ENCODE data around the gene UBE3C. TPM values are rescaled to one million over a fixed set of nuclear protein-coding genes. Genes with fewer than 3 reads are reported as not detected.

The UBE3C gene
- total RNA-seq, 1 experiment from 2014 or later, result 87.6 TPM

DNA sequence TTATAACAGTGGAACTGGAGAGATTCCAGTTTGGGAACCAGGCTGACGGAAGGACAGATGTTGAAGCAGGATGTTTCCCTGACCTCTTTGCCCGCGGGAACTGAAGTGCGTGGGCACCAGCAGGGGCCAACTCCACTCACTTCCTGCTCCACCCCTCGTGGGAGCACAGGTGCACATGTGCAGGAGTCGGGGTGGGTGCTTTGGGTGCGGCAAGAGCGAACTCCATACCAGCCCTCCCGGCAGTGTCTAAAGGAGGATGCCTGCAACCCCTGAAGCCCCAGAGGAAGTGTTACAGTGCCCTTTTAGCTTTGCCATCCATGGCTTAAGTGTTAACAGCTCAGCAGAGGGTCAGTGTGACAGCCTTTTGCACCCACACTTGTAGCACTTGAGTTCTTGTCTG, 27.4 kb upstream of the UBE3C start:
- no peaks in the 10 kb centered on the region for H3K36me3 ChIP-seq (ENCODE audit: control insufficient read depth, insufficient read depth, low read length)
- ChIA-PET POLR2A (no interaction called here), CTCF (no interaction called here)
- H3K27me3 ChIP-seq (ENCODE audit: control insufficient read depth, insufficient read depth, low read length), result no peaks in the 10 kb centered on the region
- BruUV-seq (replicated peaks), result no TSS peak
- H3K4me1 ChIP-seq (ENCODE audit: control insufficient read depth, insufficient read depth, low read length), result no peaks in the 10 kb centered on the region
- H3K4me3 ChIP-seq (ENCODE audit: low read depth in 2 of 2, low read length in 2 of 2), result no peak overlapping the region
- H3K27ac ChIP-seq (ENCODE audit: low read length), result no peak overlapping the region
- TF ChIP-seq TCF7L2 (IDR thresholded peaks at IDR 0.05; ENCODE audit: low read depth, low read length) (no peak), POLR2AphosphoS5 (IDR thresholded peaks at IDR 0.05; ENCODE audit: low read depth, low read length) (no peak), SIN3A (IDR thresholded peaks at IDR 0.05; ENCODE audit: borderline replicate concordance, insufficient read depth, low read depth, low read length) (no peak)
- TF ChIP-seq, protein P1, sequence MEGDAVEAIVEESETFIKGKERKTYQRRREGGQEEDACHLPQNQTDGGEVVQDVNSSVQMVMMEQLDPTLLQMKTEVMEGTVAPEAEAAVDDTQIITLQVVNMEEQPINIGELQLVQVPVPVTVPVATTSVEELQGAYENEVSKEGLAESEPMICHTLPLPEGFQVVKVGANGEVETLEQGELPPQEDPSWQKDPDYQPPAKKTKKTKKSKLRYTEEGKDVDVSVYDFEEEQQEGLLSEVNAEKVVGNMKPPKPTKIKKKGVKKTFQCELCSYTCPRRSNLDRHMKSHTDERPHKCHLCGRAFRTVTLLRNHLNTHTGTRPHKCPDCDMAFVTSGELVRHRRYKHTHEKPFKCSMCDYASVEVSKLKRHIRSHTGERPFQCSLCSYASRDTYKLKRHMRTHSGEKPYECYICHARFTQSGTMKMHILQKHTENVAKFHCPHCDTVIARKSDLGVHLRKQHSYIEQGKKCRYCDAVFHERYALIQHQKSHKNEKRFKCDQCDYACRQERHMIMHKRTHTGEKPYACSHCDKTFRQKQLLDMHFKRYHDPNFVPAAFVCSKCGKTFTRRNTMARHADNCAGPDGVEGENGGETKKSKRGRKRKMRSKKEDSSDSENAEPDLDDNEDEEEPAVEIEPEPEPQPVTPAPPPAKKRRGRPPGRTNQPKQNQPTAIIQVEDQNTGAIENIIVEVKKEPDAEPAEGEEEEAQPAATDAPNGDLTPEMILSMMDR (IDR thresholded peaks at IDR 0.05), result no peak
- TF ChIP-seq, protein P2, sequence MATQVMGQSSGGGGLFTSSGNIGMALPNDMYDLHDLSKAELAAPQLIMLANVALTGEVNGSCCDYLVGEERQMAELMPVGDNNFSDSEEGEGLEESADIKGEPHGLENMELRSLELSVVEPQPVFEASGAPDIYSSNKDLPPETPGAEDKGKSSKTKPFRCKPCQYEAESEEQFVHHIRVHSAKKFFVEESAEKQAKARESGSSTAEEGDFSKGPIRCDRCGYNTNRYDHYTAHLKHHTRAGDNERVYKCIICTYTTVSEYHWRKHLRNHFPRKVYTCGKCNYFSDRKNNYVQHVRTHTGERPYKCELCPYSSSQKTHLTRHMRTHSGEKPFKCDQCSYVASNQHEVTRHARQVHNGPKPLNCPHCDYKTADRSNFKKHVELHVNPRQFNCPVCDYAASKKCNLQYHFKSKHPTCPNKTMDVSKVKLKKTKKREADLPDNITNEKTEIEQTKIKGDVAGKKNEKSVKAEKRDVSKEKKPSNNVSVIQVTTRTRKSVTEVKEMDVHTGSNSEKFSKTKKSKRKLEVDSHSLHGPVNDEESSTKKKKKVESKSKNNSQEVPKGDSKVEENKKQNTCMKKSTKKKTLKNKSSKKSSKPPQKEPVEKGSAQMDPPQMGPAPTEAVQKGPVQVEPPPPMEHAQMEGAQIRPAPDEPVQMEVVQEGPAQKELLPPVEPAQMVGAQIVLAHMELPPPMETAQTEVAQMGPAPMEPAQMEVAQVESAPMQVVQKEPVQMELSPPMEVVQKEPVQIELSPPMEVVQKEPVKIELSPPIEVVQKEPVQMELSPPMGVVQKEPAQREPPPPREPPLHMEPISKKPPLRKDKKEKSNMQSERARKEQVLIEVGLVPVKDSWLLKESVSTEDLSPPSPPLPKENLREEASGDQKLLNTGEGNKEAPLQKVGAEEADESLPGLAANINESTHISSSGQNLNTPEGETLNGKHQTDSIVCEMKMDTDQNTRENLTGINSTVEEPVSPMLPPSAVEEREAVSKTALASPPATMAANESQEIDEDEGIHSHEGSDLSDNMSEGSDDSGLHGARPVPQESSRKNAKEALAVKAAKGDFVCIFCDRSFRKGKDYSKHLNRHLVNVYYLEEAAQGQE (IDR thresholded peaks at IDR 0.05; ENCODE audit: insufficient read depth in 1 of 2, low read depth in 2 of 2, low read length in 1 of 2), result no peak
- H3K9me3 ChIP-seq (ENCODE audit: control insufficient read depth, insufficient read depth, low read depth, low read length), result no peaks in the 10 kb centered on the region; the same call in 1 of the 2 replicates
- DNase-seq (ENCODE audit: low read depth, low spot score), result no peak
- intact Hi-C loops (cut with micrococcal nuclease; ENCODE audit: unreplicated experiment), result no loop called here
- in situ Hi-C loops (cut with HindIII; ENCODE audit: low pct_unique_long_range_greater_than_20kb, low sequenced_read_pairs), result no loop called here
- ATAC-seq, result no peak

DNA sequence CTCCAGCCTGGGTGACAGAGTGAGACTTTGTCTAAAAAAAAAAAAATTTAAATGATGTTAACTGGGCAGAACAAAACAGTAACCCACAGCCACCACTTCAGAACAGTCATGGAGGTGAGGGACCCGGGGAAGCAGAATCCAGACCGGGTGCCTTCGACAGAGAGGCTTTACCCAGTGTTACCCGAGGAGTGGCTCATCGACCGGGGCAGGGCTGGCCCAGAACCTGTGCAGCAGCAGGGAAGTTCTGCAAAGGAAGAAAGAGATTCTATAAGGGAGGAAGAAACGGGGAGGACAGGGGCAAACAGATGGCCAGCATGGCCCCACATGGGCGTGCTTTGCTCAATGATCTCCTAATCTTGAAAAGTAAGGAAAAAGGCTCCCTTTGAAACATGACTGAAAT, 26.0 kb upstream of the UBE3C start:
- POLR2A ChIA-PET, result no interaction called here
- H3K36me3 ChIP-seq (ENCODE audit: control insufficient read depth, insufficient read depth, low read length), result no peaks in the 10 kb centered on the region
- H3K9me3 ChIP-seq (ENCODE audit: control insufficient read depth, insufficient read depth, low read depth, low read length), result no peaks in the 10 kb centered on the region; the same call in 1 of the 2 replicates
- no peaks in the 10 kb centered on the region for H3K27me3 ChIP-seq (ENCODE audit: control insufficient read depth, insufficient read depth, low read length)
- CTCF ChIA-PET, result no interaction called here
- BruUV-seq (replicated peaks), result no TSS peak
- ATAC-seq, result no peak
- intact Hi-C loops (cut with micrococcal nuclease; ENCODE audit: unreplicated experiment), result no loop called here
- H3K4me3 ChIP-seq (ENCODE audit: low read depth in 2 of 2, low read length in 2 of 2), result no peak overlapping the region
- no peak overlapping the region for H3K27ac ChIP-seq (ENCODE audit: low read length)
- no peaks in the 10 kb centered on the region for H3K4me1 ChIP-seq (ENCODE audit: control insufficient read depth, insufficient read depth, low read length)
- TF ChIP-seq POLR2AphosphoS5 (IDR thresholded peaks at IDR 0.05; ENCODE audit: low read depth, low read length), result no peak
- TF ChIP-seq, protein P1 (IDR thresholded peaks at IDR 0.05), result no peak
- TF ChIP-seq, protein P2 (IDR thresholded peaks at IDR 0.05; ENCODE audit: insufficient read depth in 1 of 2, low read depth in 2 of 2, low read length in 1 of 2), result no peak
- no peak for TF ChIP-seq TCF7L2 (IDR thresholded peaks at IDR 0.05; ENCODE audit: low read depth, low read length)
- in situ Hi-C loops (cut with HindIII; ENCODE audit: low pct_unique_long_range_greater_than_20kb, low sequenced_read_pairs), result no loop called here
- DNase-seq (ENCODE audit: low read depth, low spot score), result no peak

Measured in Panc1 (cell line).